HG03025 (cell line): ENCODE measurements around the gene TNFRSF19.
A peak's percentile ranks its signal among the peaks of the same experiment; 100 is the strongest.
"Not testable (repeated sequence)": the region's sequence is repeated elsewhere in the genome, so short reads cannot be mapped to it uniquely, and the experiment has no call there.

ENCODE experiments used
- ATAC-seq: cut with Tn5 transposase; IDR thresholded peaks from one replicate; pipeline ENCODE4 v1.9.1; 2021; ENCODE audit warnings: mild to moderate bottlenecking, moderate library complexity; ENCODE audit not compliant: unreplicated experiment, low FRiP score

TNFRSF19 gene

GRCh38 chr13:23674795-23675640 is 104.8 kb downstream of the TNFRSF19 start:
- no peak for ATAC-seq

GRCh38 chr13:23677679-23678288 is 107.6 kb downstream of the TNFRSF19 start:
- not testable (repeated sequence) for ATAC-seq

GRCh38 chr13:23678795-23679194 is 108.6 kb downstream of the TNFRSF19 start:
- ATAC-seq, result no peak

GRCh38 chr13:23679220-23679619 is 109.0 kb downstream of the TNFRSF19 start:
- ATAC-seq, result no peak

- ATAC-seq, result no peak
Observed at GRCh38 chr13:23680845-23681669, 110.8 kb downstream of the TNFRSF19 start.

- no peak for ATAC-seq
Observed at GRCh38 chr13:23683084-23683483, 112.9 kb downstream of the TNFRSF19 start.

GRCh38 chr13:23684647-23685046 is 114.4 kb downstream of the TNFRSF19 start:
- no peak for ATAC-seq

- ATAC-seq, result no peak
Observed at GRCh38 chr13:23685416-23685815, 115.2 kb downstream of the TNFRSF19 start.

GRCh38 chr13:23686948-23687347 is 116.7 kb downstream of the TNFRSF19 start:
- no peak for ATAC-seq

- no peak for ATAC-seq
Observed at GRCh38 chr13:23687614-23688013, 117.4 kb downstream of the TNFRSF19 start.

- ATAC-seq, result no peak
Observed at GRCh38 chr13:23688336-23688735, 118.1 kb downstream of the TNFRSF19 start.

- ATAC-seq, result no peak
Observed at GRCh38 chr13:23690668-23691067, 120.5 kb downstream of the TNFRSF19 start.

- ATAC-seq, result no peak
Observed at GRCh38 chr13:23692816-23693215, 122.6 kb downstream of the TNFRSF19 start.

GRCh38 chr13:23695196-23695595 is 125.0 kb downstream of the TNFRSF19 start:
- no peak for ATAC-seq

- ATAC-seq, result peak; percentile 72
Observed at GRCh38 chr13:23695711-23696464, 125.7 kb downstream of the TNFRSF19 start.

GRCh38 chr13:23696610-23697009 is 126.4 kb downstream of the TNFRSF19 start:
- no peak for ATAC-seq

- ATAC-seq, result no peak
Observed at GRCh38 chr13:23697772-23698313, 127.6 kb downstream of the TNFRSF19 start.

GRCh38 chr13:23699271-23699670 is 129.1 kb downstream of the TNFRSF19 start:
- ATAC-seq, result no peak

- no peak for ATAC-seq
Observed at GRCh38 chr13:23701186-23701585, 131.0 kb downstream of the TNFRSF19 start.

- no peak for ATAC-seq
Observed at GRCh38 chr13:23701636-23702035, 131.4 kb downstream of the TNFRSF19 start.
